DLD1 (cell line): ENCODE data around the gene RNF39.

Experiments used
- in situ Hi-C: cut with HindIII; loops from 2 replicates; pipeline ENCODE4 v1.10.0; 2017; ENCODE audit warnings: low sequenced_read_pairs

The RNF39 gene

GRCh38 chr6:30022189-30022588 is 53.4 kb downstream of the RNF39 start:
- in situ Hi-C loops: loop anchor here (25.0 kb wide), 1 partner anchor 160 kb away; no protein-coding TSS in a partner anchor

- in situ Hi-C loops: loop anchor here (25.0 kb wide), 1 partner anchor 158 kb away; no protein-coding TSS in a partner anchor
Measured at GRCh38 chr6:30020626-30021025, 54.9 kb downstream of the RNF39 start.
